NCI-H446 treated with DMSO at 0.1 percent for 48 hours (cell line): ENCODE measurements around the gene FUBP1.
"Not testable (repeated sequence)": the region's sequence is repeated elsewhere in the genome, so short reads cannot be mapped to it uniquely, and the experiment has no call there.

Source experiments
- DNase-seq: peaks from one replicate; lab custom pipeline; 2025; lab: John Stamatoyannopoulos, UW

FUBP1 gene, protein sequence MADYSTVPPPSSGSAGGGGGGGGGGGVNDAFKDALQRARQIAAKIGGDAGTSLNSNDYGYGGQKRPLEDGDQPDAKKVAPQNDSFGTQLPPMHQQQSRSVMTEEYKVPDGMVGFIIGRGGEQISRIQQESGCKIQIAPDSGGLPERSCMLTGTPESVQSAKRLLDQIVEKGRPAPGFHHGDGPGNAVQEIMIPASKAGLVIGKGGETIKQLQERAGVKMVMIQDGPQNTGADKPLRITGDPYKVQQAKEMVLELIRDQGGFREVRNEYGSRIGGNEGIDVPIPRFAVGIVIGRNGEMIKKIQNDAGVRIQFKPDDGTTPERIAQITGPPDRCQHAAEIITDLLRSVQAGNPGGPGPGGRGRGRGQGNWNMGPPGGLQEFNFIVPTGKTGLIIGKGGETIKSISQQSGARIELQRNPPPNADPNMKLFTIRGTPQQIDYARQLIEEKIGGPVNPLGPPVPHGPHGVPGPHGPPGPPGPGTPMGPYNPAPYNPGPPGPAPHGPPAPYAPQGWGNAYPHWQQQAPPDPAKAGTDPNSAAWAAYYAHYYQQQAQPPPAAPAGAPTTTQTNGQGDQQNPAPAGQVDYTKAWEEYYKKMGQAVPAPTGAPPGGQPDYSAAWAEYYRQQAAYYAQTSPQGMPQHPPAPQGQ

DNA sequence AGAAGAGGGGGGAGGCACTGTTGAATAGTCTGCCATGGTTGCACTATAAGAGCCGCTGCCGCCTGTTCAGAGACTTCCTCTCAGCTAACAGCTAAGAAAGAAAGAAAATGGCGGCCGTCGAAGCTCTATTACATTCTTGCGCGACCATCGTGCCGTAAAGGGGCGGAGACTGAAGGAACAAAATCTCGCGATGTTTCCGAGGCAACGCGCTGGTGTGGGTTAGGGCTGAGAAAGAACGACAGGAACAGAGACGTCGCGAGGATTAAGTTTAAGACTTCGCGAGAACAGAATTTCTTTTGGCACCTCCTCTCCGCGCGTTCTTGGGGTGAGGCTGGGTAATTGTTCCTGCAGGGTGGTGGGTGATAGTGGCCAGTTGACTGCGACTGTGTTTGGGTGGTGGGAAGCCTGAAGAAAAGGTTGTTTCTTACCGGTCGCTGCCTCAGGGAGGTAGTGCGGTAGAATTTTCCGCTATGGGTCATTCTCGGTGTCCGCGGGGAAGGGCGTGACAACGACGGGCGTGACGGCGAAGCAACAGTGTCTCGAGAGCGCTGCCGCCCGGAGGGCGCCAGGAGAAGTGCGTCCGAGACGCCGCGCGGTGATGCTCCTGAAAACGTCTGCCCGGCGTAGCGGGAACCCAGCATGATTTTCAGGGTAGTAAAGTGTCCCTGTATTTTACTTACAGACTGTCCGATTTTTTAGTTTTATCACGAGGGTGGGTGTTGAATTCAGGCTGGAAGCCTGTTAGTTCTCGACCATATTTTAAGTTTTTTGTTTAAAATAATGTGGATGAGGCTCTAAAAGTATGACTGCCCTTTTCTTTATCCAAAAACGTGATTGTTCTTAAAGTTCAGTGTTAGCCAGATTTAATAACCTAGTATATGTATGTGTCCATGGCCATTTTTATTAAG is at the start of gene FUBP1:
FUBP1 (minus strand) TSS at position 104 of the 908 bp plus-strand sequence; CDS start at position 36, 68 bp downstream.
- peak; percentile 99 for DNase-seq

DNA sequence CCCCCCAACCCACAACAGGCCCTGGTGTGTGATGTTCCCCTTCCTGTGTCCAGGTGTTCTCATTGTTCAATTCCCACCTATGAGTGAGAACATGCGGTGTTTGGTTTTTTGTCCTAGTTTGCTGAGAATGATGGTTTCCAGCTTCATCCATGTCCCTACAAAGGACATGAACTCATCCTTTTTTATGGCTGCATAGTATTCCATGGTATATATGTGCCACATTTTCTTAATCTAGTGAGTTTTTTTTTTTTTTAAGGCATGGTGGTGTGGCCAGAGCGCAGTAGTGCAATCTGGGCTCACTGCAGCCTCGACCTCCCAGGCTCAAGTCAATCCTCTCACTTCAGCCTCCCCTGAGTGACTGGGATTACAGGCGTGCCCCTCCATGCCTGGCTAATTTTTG is 42.3 kb upstream of the FUBP1 start:
- not testable (repeated sequence) for DNase-seq

DNA sequence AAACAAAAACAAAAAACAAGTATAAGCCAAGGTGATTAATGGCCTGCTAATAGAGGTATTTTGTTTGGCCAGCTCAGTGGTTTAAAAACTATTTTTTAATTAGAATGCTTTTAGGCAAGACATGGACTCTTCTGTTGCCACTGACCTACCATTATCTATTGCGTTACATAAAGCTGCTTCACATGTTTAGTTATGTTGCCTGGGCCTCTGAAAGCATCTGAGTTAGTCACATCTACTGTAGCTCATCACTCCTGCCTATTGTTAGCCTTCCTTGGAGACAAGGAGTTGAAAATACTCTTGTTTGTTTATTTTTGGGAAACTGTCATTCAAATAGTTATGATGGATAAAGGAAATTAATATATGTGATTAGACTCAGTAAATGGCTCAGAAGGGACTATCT is 40.2 kb upstream of the FUBP1 start:
- no peak for DNase-seq

DNA sequence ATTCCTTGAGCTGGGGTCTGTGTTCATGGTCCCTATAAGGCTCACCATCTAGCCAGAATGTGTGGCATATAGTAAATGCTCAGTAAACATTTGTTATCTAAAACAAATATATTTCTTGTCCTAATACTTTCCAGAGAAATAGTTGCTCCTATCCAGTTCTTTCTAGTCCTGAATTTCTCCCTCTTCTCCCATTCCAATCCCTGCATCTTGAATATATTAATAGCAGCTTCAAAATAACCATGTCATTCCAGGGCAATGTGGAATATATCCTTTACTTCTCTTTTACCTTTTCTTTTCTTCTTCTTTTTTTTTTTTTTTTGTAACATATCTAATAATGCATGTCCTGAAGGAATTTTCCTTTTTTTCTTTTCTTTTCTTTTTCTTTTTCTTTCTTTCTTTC is 36.3 kb upstream of the FUBP1 start:
- no peak for DNase-seq

DNA sequence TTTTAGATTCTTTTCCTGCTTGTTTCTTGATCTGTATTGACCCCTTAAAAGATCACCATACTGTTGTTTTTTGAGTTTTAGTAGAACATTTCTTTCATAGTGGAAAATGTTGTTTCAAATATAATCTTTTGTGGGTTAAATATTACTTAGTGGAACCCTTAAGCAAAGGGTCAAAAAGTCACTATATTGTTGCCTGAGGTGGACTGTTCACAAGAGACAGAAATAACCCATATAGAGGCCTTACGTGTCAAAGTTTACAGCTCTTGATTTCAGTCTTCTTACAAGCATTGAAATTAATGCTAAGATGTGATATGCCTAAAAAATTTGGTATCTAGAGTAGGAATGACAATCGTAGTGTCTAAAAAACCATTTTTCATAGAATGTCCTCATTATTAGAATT is 32.2 kb upstream of the FUBP1 start:
- no peak for DNase-seq

DNA sequence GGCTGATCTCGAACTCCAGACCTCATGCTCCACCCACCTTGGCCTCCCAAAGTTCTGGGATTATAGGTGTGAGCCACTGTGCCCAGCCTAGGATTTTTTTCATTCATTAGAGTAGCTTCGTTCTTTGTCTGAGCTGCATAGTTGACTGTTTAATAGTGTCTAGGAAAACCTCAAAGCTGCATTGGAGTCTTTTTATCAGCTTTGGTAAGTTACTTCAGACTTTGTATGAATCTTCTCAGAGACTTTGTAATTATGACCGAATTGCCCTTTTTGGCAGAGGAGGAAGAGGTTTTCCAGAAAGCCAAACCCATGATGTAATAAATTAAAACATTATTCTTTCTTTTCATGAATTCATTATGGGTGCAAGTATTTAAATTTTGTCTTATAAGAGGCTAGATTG is 31.0 kb upstream of the FUBP1 start:
- no peak for DNase-seq

DNA sequence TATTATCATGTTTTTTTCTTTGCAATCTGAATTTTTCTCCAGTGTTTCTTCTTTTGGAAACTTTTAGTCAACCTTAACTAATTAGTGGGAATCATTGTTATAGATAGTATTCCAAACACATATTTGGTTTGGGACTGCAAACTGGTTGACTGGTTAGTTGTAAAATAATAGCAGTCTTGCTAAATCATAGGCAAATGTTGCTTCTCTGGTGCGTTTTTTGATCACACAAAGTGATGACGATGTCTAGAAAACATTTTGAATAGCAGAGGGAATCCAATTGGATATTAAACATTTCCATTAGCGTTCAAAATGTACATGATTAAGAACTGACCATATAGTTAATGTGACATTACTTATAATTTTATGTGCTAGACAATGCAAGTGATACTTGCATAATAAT is 30.4 kb upstream of the FUBP1 start:
- DNase-seq = no peak

DNA sequence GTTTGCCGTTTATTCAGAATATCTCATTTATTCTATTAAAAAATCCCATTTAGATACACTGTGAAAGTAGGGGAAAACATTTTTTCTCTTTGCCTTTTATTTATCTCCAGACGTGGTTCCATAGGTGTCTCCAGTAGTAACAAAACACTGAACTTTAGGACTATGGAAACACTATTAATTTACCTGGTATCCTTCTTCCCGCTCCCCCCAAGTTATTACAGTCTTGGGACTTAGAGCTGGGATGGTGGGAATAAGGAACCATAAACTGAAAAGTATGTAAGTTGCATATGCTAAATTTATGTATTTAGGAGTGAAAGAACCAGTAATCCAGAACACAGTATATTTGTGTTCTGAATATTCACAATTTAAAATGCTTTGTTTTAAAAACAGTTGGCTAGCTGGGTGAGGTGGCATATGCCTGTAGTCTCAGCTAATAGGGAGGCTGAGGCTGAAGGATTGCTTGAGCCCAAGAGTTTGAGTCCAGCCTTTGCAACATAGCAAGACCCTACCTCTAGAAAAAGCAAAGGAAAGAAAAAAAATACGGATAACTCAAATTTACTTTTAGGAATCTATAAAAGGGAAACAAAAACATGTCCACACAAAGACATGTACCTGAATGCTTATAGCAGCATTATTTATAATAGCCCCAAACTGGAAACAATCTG is 28.9 kb upstream of the FUBP1 start:
- no peak for DNase-seq

DNA sequence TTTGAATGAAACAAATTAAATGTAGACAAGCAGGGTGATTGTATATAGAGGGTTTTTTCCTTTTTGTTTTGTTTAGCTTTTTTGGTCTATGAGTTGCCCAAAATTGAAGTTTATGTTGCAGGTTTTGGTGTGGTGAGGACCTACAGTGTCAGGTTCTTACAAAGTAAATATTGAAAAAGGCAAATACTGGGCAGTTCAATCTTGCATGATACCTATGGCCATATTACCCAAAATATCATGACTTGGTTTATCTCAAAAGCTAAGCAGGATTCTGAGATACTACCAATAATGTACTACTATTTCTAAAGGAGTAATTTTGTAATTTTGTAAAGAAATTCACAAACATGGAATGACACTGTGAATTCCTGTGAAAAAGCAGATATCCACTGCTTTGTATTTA is 27.6 kb upstream of the FUBP1 start:
- DNase-seq = no peak

DNA sequence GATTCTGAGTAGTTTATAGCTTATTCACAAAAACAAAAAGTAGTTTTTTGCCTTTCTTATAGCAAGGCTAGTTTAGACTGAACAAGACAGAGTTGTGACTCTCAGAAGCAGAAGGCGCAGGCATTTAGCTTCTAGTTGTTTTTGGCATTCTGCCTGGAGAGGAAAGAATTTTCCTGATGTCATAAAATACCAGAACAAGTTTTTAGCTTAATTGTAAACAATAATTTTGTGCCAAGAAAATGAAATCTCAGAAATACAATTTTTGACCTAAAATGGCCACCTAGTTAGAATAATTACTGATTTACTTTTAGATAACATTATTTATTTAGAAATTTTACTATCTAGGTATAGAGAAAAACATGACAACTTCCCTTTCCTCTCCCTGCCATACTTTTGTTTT is 26.9 kb upstream of the FUBP1 start:
- peak; percentile 75 for DNase-seq

DNA sequence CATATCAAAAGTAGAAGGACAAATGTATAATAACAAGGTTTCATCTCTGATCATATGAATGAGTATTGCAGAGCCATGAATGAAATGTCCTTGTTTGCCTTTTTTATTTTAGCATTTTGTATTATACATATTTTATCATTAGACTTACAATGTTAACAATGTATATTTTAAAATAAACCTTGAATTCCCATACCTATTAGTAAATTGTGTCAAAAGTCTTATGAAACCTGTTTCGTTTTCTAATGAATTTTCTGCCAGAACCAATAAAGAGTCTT is 26.5 kb upstream of the FUBP1 start:
- DNase-seq = no peak

DNA sequence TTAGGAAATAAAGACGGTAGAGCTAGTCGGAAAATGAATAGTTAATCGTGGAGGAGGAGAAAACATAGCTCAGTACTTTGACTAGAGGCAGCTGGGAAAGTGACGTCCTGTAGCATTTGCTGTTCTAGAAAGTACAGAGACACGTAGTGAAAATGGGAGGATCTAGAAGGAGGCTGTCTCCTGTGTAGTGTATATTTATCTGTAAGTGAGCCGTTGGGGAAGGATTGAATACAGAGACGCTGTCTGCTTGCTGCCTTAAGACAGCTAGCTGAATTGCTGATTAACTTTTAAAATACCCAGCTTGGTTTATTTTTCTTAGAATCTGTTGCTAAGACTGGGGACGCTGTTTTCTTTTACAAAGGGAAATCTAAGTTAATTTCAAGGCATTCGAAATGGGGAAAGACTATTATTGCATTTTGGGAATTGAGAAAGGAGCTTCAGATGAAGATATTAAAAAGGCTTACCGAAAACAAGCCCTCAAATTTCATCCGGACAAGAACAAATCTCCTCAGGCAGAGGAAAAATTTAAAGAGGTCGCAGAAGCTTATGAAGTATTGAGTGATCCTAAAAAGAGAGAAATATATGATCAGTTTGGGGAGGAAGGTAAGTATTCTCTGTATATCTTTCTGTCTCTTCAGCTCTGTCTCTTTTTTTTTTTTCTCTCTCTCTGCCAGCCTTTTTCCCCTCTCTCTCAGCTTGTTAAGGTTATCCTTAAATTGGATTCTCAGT is 26.0 kb upstream of the FUBP1 start, which contains the start of gene DNAJB4:
DNAJB4 (plus strand) TSS at position 221 of the 729 bp plus-strand sequence; CDS start at position 393, 172 bp downstream.
- DNase-seq = peak; percentile 90

DNA sequence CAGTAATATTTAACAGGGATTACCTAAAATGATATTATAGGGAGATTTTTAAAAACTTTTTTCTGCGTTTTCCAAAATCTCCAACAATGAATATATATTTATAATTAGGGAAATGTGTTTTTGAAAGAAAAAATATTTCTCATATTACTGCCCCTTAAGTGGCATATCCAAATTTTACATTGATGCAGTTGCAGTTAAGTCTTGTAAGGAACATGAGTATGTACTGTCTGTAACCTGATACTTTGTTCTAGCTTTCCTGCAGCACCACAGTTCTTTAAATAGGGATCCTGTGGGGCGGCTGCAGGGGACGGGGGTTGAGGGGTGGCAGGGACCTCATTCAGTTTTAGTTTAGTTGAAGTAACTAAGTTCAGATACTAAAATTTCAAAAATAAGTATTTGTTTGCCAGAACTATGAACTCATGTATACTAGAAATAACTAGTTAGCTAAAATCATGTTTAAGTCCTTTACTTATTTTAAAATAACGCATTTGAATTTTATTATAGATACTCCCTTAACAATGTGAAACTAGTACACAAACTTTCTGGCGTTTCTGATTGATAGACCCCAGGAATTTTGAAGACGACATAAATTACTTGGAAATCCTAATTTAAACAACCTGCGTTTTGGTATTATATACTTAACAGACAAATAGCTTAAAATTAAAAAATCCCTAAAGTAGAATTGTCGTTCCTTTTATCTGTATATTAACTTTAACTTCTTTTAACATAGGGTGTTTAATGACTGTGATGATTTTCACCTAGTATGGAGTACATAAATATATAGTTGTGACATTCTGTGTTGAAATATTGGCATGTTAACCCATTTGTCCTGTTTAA is 25.2 kb upstream of the FUBP1 start:
- peak; percentile 90 for DNase-seq

DNA sequence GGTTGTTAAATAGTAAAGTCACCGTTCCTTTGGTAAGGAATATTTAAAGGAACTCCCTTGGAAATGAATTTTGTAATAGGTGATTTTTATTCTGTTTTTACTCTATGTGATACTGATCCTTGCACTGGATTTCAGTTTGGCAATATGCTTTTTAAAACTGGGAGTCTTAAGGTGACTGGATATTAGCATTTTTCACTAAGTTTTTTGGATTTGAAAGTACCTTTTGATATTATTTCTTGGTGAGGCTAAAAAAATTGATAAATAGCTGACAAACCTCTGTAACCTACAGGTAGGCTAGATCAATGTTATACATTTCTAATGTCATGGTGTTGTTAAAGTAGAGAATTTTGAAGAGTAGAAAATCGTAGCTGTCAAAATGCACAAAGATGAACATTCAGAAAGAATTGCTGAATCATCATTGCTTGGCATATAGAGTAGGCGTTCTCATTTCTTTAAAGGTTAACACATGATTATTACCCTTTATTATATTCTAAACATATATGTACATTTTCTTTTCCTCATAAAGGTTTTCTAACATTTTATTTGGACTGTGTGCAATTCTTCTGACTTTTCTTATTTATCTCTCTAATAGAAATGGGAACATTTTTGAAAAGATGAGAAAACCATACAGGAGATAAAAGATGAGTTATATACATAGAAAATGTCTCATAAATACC is 24.3 kb upstream of the FUBP1 start:
- no peak for DNase-seq

DNA sequence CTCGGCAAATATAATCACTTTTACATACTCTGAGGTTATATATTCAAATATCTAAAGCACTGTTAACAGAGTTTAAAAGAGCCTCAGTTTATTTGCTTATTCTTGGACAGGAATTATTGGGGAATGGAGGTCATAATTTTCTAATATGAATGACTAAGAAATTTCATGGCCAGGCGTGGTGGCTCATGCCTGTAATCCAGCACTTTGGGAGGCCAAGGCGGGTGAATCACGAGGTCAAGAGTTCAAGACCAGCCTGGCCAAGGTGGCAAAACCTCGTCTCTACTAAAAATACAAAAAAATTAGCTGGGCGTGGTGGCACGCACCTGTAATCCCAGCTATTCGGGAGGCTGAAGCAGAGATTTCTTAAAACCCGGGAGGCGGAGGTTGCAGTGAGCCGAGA is 21.7 kb upstream of the FUBP1 start:
- DNase-seq = not testable (repeated sequence)

DNA sequence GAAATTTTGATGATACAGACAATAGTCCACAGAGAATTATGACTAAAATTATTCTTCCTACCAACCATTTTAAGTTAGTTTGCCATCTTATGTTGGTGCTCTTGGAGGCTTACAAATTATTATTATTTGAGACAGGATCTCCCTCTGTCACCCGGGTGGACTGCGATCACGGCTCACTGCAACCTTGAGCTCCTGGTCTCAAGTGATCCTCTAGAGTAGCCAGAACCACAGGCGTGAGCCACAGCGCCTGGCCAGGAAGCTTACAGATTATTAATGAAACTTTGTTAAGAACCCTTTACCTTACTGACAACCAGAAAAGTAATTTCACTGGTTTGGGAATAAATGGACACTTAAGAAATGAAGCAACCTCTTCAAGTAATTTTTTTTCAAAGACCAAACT is 17.9 kb upstream of the FUBP1 start:
- no peak for DNase-seq

DNA sequence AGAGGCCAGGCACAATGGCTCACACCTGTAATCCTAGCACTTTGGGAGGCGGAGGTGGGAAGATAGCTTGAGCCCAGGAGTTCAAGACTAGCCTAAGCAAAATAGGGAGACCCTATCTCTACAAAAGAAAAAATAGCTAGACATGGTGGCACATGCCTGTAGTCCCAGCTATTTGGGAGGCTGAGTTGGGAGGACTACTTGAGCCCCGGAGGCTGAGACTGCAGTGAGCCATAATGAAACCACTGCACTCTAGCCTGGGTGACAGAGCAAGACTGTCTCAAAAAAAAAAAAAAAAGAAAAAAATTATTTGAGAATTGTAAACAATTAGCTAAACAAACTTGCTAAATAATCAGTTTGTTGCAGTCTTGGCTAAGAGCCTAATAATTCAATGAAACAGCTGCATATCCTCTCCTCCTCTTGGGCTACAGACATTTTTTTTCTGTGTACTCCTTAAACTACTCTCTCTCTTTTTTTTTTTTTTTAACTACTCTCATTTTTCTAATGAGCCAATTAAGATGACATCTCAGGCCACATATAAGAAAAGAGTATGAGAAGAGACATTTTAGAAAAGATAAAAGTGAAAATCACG is 15.3 kb upstream of the FUBP1 start:
- no peak for DNase-seq

DNA sequence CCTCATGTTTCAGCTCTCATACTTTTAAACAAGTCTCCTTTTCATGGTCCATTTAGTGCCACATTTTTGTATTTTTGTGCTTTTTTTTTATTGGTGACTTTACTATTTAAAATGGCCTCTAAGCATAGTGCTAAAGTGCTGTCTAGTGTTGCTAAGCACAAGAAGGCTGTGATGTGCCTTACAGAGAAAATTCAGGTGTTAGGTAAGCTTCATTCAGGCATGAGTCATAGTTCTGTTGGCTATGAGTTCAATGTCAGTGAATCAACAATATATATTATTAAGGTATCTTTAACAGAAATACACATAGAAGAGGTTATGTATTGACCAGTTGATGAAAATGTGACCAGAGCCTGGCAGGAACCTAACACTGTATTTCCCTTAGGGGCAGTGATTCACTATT is 12.8 kb upstream of the FUBP1 start:
- DNase-seq = no peak

DNA sequence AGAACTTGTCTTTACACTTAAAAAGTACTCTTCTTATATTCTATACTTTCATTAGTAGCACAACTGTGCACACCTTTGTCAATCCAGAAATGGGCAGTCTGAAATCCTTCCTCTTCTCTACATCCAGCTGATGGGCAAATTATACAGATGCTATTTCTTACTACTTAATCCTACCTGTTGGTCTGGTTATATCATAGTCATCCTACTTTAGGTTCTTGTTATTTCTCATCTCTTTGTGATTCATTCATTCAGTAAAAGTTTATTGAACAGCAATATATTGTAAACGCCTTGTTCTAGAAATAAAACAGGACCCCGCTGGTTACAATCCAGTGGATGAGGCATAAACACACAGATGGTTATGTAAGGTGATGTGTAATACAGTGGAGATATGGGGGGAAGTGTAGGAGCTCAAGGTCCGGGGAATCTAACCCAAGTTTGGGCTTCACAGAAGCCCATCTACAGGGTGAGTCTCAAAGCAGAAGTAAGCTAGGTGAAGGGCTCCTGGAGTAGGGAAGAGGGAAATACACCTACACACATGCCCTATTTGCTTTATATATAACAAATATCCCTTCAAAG is 11.8 kb upstream of the FUBP1 start:
- DNase-seq = no peak
